Measurements from ENCODE around the gene DDB1.

The DDB1 gene

GRCh38 chr11:61265357-61265756, 67.5 kb downstream of the DDB1 start:
- peaks cover 49% of the 10 kb centered on the region for H3K36me3 Mint-ChIP-seq (ENCODE audit: low read depth)
- no peak for TF ChIP-seq CTCF (IDR thresholded peaks at IDR 0.05)
- DNase-seq: no peak
- H3K9me3 Mint-ChIP-seq: no peaks in the 10 kb centered on the region
- H3K27me3 Mint-ChIP-seq (ENCODE audit: low read depth, poor library complexity): peaks cover 5% of the 10 kb centered on the region
- no peak overlapping the region for H3K27ac Mint-ChIP-seq
- no peak overlapping the region for H3K4me3 Mint-ChIP-seq
- H3K4me1 Mint-ChIP-seq: no peaks in the 10 kb centered on the region

- H3K9me3 Mint-ChIP-seq: no peaks in the 10 kb centered on the region
- no peak for TF ChIP-seq CTCF (IDR thresholded peaks at IDR 0.05)
- H3K4me1 Mint-ChIP-seq: no peaks in the 10 kb centered on the region
- H3K27me3 Mint-ChIP-seq (ENCODE audit: low read depth, poor library complexity): peaks cover 5% of the 10 kb centered on the region
- DNase-seq: no peak
- peaks cover 51% of the 10 kb centered on the region for H3K36me3 Mint-ChIP-seq (ENCODE audit: low read depth)
- no peak overlapping the region for H3K4me3 Mint-ChIP-seq
- no peak overlapping the region for H3K27ac Mint-ChIP-seq
Measured at GRCh38 chr11:61264795-61265194, 68.1 kb downstream of the DDB1 start.

- Mint-ChIP-seq H3K4me3 (no peak overlapping the region), H3K27ac (no peak overlapping the region), H3K36me3 (ENCODE audit: low read depth) (peaks cover 55% of the 10 kb centered on the region), H3K27me3 (ENCODE audit: low read depth, poor library complexity) (peaks cover 5% of the 10 kb centered on the region), H3K9me3 (no peaks in the 10 kb centered on the region), H3K4me1 (no peaks in the 10 kb centered on the region)
- no peak for DNase-seq
- no peak for TF ChIP-seq CTCF (IDR thresholded peaks at IDR 0.05)
Measured at GRCh38 chr11:61264371-61264770, 68.5 kb downstream of the DDB1 start.

DNA sequence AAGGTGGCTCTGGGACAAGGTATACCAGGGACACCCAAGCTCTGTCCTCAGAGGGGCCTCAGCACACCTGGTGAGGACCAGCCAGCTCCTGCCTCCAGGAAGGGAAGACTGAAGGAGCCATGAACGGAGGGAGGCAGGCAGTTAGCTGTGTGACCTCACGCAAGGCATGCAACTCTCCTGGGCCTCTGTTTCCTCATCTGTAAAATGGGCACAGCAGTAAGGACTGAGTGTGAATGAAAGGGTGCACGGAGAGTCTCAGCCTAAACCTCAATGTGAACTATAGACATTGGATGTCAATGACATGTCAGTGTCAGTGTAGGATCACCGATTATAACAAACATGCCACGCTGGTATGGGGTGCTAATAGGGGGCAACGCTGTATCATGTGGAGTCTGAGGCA, 73.5 kb downstream of the DDB1 start:
- H3K4me3 Mint-ChIP-seq: no peak overlapping the region
- H3K9me3 Mint-ChIP-seq: no peaks in the 10 kb centered on the region
- H3K36me3 Mint-ChIP-seq (ENCODE audit: low read depth): peaks cover 42% of the 10 kb centered on the region
- no peak for DNase-seq
- TF ChIP-seq CTCF (IDR thresholded peaks at IDR 0.05): no peak
- H3K27me3 Mint-ChIP-seq (ENCODE audit: low read depth, poor library complexity): no peaks in the 10 kb centered on the region
- peak overlapping the region; percentile 78 for H3K27ac Mint-ChIP-seq
- H3K4me1 Mint-ChIP-seq: no peaks in the 10 kb centered on the region

DNA sequence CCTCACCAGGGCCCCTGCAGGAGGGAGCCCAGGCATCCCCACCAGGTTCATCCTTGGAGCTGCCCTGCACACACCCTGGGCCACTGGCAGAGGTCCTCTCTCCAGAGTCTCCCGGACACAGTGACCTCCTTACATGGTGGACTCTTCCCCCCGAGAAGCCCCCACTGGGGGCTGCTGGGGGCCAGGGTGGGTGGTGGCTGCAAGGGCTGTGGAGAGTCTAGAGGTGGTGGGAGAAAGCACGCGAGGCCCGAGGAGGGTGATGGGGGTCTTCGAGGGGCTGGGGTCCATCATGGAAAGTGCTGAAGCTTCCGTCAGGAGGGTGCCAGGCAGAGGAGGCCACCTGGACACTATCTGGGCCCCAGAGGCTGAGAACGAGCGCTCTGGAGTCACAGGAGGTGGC, 74.4 kb downstream of the DDB1 start:
- Mint-ChIP-seq H3K4me1 (no peaks in the 10 kb centered on the region), H3K9me3 (no peaks in the 10 kb centered on the region), H3K27ac (no peak overlapping the region), H3K36me3 (ENCODE audit: low read depth) (peaks cover 34% of the 10 kb centered on the region), H3K27me3 (ENCODE audit: low read depth, poor library complexity) (no peaks in the 10 kb centered on the region), H3K4me3 (no peak overlapping the region)
- no peak for TF ChIP-seq CTCF (IDR thresholded peaks at IDR 0.05)
- DNase-seq: no peak

DNA sequence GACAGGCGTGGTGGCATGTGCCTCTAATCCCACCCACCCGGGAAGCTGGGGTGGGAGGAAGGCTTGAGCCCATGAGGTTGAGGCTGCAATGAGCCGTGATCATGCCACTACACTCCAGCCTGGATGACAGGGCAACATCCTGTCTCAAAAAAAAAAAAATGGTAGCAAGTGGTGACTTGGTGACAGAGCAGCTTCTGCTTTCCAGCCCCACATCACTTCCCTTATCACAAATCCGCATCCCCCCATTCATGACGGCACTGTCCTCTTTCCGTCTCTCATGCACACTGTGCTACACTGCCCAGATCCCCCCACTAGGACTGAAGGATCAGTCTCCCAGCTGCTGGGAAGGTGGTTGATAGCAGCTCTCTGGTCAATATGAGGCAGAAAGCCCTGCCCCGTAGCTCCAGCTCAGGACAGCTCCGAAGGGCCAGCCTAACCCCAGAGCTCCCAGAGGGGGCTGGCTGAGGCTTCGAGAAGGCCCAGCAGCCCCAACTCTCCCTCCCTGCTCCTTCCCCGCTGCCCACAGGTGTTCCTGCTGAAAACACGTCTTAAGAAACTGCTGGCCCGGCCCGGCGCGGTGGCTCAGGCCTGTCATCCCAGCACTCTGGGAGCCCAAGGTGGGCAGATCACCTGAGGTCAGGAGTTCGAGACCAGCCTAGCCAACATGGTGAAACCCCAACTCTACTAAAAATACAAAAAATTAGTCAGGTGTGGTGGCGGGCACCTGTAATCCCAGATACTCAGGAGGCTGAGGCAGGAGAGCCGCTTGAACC, 76.0 kb downstream of the DDB1 start:
- no peaks in the 10 kb centered on the region for H3K9me3 Mint-ChIP-seq
- peaks cover 5% of the 10 kb centered on the region for H3K4me1 Mint-ChIP-seq
- no peak overlapping the region for H3K4me3 Mint-ChIP-seq
- no peaks in the 10 kb centered on the region for H3K27me3 Mint-ChIP-seq (ENCODE audit: low read depth, poor library complexity)
- no peak for TF ChIP-seq CTCF (IDR thresholded peaks at IDR 0.05)
- H3K27ac Mint-ChIP-seq: peak overlapping the region; percentile 15
- peaks cover 29% of the 10 kb centered on the region for H3K36me3 Mint-ChIP-seq (ENCODE audit: low read depth)
- DNase-seq: no peak
